ENCODE data around the gene PCYT2.
"Not testable (repeated sequence)": the region's sequence is repeated elsewhere in the genome, so short reads cannot be mapped to it uniquely, and the experiment has no call there.

PCYT2 gene

GRCh38 chr17:81927152-81927652, 16.0 kb upstream of the PCYT2 start:
- DNase-seq, result no peak

GRCh38 chr17:81926451-81927151, 15.4 kb upstream of the PCYT2 start:
- DNase-seq, result peak; percentile 72

GRCh38 chr17:81925860-81926450, 14.8 kb upstream of the PCYT2 start:
- DNase-seq, result no peak

GRCh38 chr17:81924557-81925532, 13.6 kb upstream of the PCYT2 start:
- no peak for DNase-seq

GRCh38 chr17:81923302-81924260, 12.4 kb upstream of the PCYT2 start:
- DNase-seq, result peak; percentile 91

- DNase-seq, result no peak
Measured at GRCh38 chr17:81922566-81923301, 11.5 kb upstream of the PCYT2 start.

- DNase-seq, result no peak
Measured at GRCh38 chr17:81921996-81922565, 10.9 kb upstream of the PCYT2 start.

GRCh38 chr17:81921537-81921862, 10.3 kb upstream of the PCYT2 start:
- DNase-seq, result no peak

- DNase-seq, result no peak
Measured at GRCh38 chr17:81920612-81921536, 9.7 kb upstream of the PCYT2 start.

- peak; percentile 71 for DNase-seq
Measured at GRCh38 chr17:81918832-81919545, 7.8 kb upstream of the PCYT2 start.

GRCh38 chr17:81918333-81918669, 7.1 kb upstream of the PCYT2 start:
- DNase-seq, result not testable (repeated sequence)

- DNase-seq, result peak; percentile 82
Measured at GRCh38 chr17:81917565-81918332, 6.5 kb upstream of the PCYT2 start, which contains the start of gene SIRT7. TSS of gene SIRT7 (minus strand) at chr17:81918176. CDS start at chr17:81918131, 45 bp downstream.

GRCh38 chr17:81916234-81917001, 5.2 kb upstream of the PCYT2 start:
- DNase-seq, result peak; percentile 71

GRCh38 chr17:81915331-81915730, 4.1 kb upstream of the PCYT2 start:
- DNase-seq, result no peak

GRCh38 chr17:81914103-81914850, 3.1 kb upstream of the PCYT2 start:
- no peak for DNase-seq

- no peak for DNase-seq
Measured at GRCh38 chr17:81913394-81914102, 2.3 kb upstream of the PCYT2 start.
